GM21360 (cell line): ENCODE results near the gene ACTR6.
"Not testable (repeated sequence)": the region's sequence is repeated elsewhere in the genome, so short reads cannot be mapped to it uniquely, and the experiment has no call there.

ENCODE experiments used
- ATAC-seq: cut with Tn5 transposase; IDR thresholded peaks from one replicate; pipeline ENCODE4 v1.9.1; 2021; ENCODE audit warnings: mild to moderate bottlenecking, moderate library complexity; ENCODE audit not compliant: unreplicated experiment

The ACTR6 gene

DNA sequence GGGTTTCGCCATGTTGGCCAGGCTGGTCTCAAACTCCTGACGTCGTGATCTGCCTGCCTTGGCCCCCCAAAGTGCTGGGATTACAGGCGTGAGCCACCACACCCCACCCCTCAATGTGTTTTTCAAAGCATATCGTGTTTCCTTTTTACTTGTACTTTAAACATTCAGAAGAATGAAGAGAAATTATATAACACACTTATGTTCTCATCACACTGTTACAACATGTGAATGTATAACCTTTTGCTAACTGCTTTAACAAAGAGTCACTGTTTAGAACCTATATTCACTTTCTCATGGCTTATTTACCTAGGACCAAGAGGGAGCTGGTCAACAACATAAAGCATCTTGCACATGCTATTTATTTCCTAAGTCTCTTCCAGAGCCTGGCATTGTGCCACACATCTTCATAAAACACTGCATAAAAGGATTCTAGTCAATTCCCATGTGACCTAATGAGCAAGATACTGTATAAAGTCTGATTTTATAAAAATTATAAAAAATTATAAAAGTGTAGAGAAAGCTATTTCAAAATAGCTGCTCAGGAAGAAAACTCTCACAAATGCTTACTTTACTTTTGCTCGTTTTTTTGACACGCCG, 16.0 kb upstream of the ACTR6 start:
- no peak for ATAC-seq

DNA sequence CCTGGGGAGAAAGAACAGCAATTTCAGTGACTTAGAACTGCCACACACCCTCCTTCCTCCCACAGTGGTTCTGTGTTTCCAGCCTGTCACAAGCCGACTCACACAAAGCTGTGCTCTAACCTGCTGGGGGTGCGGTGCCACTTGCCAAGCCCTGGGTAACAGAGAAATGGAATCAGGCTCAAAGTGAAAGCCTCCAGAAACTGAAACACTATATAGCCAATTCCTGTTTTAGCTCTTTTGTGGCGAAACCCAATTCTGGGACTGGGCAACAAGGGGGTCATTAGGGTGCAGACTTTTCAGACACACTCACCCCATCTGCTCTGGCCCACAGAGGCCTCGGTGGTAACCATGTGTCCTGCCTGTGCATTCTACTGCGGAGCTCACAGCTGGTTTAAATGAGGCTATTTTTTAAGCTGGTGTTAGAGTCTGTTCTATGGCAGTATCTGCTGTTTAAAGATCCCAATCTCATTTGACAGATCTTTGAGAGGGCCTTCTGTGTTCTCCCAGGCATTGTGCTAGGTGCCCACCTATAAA, 15.2 kb upstream of the ACTR6 start:
- ATAC-seq = peak; percentile 85

DNA sequence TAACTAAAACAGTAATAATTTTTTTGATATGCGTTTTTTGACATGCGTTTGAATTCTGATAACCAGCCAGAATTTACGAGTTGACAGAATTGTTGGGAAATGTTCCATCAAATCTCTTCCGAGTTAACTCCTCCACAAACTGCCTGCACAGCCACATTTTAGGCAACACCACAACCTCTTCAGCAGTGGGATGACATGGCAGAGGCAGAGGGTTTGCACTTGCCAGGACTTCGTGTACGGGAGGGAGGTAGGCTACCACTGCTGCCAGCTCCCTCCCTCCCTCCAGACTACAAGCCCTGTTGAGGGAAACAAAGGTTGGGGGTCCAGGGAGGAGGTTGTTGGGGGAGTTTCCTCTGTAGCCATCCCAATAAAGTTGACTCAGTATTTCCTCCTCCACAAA, 14.5 kb upstream of the ACTR6 start:
- no peak for ATAC-seq

DNA sequence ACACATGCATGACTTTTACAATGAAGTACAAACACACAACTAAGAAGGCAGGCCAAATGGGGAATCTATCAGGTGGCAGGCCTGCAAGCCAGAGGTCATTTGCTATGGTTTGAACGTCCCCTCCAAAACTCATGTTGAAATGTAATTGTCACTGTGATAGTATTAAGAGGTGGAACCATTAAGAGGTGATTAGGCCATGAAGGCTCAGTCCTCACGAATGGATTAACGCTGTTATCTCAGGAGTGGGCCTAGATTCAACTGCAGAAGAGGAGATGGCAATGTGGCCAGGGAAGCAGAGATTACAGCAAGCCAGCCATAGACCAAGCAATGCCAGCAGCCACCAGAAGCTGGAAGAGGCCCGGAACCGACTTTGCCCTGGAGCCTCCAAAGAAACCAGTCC, 13.5 kb upstream of the ACTR6 start:
- ATAC-seq = no peak

DNA sequence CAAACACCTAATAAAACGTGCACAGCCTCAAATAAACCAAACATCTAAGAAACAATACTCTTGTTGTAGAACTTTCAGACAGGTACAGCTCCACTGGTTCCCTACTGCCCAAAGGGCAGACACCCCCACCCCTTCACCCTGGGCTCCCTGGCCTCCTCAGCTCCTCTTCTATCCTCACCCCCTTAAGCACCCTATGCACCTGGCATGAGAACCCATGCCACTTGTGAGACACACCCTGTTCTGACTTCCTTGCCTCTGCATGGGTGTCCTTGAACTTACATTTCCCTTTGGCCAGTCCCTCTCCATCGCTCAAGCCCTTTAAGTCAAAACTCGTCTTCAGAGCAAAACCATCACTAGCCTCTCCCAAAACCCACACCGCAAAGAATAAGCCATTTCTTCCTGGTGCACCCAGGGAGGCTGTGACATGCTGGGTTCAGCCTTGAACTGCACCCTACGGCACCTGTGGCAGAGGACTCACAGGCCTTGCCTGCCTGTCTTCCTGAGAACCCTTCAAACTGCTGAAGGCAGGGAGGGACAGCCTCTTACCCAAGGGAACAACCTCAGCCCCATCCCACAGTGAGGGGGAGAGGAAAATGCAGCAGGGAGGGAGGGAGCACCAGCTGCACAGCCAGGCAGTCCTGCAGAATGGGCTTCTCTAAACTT, 12.6 kb upstream of the ACTR6 start:
- no peak for ATAC-seq

DNA sequence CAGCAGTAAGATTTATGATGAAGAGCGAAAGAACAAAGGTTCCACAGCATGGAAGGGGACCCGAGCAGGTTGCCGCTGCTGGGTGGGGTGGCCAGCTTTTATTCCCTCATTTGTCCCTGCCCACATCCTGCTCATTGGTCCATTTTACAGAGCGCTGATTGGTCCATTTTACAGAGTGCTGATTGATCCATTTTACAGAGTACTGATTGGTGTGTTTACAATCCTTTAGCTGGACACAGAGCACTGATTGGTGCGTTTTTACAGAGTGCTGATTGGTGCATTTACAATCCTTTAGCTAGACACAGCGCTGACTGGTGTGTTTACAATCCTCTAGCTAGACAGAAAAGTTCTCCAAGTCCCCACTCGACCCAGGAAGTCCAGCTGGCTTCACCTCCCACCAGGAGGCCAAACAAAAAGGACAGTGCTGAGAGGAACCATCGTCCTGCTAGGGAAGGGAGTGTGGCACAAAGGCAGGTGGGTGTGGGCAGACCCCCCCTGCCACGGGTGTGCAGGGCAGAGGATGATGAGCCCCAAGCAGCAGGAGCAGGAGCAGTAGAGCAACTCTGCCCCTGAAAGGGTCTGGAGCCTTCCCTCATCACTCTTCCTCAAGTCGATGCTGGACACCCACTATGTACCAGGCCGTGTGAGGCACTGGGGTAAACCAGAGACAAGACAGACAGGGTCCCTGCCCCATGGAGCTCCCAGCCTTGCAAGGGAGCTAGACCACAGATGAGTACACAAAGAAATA, 11.6 kb upstream of the ACTR6 start:
- not testable (repeated sequence) for ATAC-seq

DNA sequence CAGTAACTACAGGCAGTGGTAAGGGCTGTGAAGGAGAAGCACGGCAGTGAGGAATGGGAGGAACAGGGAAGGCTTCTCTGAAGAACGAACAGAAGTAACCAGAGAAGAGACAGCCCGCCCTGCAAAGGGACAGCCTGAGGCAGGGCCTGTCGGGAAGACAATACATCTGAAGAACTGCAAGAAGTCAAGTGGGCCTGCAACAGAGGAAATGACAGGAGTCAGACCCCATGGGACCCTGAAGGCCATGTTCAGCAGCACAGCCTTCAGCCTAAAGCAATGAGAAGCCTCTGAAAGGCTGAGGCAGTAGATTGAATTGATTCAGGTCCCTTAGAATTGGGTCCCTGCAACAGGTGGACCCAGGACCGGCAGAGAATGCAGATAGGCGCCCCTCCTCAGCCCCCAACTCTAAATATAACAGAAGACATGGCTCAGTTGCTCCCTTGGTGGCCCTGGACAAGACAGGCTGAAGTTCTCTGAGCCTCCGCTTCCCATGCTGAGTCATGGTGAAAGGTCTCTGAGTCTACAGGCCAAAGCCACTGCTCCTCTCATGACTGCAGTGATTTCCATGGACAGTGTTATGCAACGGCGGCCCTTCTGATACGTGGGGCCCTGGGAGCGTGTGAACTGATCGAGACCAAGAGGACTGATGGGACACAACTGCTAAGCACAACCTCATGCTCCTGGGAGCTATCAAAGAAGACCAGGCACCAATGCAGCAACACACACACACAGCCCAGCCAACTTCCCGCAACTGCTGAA, 10.8 kb upstream of the ACTR6 start:
- ATAC-seq = no peak

DNA sequence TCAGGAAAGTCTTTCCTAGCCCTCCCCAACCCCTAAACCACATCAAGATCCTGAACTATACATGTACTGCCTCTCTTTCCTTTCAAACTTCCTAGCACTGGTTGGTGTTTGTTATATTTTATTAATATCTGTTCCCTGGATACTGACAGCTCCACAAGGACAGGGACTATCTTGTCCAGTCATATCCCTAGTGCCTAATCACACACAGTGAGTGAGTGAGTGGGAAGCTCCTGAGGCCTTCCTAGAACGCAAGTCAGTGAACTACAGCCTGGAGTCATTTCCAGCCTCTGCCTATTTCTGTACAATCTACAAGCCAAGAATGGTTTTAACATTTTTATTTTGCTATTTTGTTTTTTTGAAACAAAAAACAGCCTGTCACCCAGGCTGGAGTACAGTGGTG, 7.5 kb upstream of the ACTR6 start:
- ATAC-seq = no peak

DNA sequence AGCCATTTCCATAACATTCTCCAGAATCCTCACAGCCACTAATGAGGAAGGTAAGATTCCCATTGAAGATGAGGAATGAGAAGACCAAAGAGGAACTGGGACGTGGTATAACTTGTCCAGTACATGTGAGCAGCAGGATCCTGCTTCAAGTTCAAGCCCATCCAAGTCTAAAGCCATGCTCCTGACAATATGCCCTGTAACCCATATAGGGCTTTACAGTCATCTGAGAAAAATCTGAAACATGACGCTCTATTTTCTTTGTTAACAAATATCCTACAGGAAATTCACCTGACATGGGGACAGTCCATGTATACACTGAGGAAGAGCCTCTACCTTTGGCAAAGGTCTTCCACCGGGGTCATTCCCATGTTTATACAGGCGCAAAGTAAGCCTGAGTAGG, 3.1 kb upstream of the ACTR6 start:
- ATAC-seq = no peak

DNA sequence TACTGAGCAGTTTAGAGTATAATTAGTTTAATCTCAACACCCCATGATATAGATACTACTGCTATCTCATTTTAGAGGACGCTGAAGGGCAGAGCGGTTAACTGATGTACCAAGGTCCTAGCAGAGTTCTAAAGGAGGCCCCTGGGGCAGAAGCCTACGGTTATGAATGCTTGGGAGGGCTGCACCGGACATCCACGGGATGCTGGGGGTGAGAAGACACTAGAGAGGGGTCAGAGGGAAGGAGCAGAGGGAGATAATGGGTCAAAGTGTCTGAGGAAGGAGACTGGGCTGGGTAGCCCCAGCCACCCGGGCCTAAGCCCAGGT, 1.6 kb upstream of the ACTR6 start:
- ATAC-seq = no peak

DNA sequence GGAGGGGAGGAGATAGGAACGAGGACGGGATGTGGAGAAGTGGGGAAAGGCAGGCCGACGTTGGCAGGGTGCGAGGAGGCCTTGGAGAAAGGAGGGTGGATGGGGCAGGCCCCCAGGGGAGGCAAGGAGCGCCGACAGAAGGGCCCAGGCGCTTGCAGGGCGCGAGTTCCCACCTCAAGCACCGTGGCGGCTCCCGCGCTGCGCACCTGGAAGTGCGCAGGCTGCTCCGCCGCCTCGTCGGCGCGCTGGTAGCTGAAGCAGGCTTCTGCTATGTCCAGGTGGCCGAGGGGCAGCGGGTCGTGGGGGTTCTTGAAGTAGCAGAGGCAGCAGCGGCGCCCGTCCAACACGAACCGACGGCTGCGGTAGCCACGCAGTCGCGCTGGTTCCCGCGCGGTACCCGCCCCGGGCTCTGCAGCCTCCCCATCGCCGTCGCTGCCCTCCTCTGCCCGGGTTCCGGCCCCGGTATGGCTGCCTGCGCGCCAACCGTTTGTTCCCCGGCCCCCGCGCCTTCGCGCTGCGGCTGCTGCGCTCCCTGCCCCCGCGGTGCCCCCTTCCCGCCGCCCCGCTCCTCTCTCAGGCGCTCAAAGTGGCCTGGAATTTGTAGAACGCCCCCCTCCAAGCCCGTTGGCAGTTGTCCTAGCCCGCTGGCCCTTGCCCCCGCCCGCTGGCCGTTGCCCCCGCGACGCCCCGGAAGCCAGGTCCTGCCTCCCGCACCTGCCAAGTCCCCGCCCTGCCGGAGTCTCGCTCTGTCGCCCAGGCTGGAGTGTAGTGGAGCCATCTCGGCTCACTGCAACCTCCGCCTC, 1.1 kb upstream of the ACTR6 start:
- peak; percentile 70 for ATAC-seq

DNA sequence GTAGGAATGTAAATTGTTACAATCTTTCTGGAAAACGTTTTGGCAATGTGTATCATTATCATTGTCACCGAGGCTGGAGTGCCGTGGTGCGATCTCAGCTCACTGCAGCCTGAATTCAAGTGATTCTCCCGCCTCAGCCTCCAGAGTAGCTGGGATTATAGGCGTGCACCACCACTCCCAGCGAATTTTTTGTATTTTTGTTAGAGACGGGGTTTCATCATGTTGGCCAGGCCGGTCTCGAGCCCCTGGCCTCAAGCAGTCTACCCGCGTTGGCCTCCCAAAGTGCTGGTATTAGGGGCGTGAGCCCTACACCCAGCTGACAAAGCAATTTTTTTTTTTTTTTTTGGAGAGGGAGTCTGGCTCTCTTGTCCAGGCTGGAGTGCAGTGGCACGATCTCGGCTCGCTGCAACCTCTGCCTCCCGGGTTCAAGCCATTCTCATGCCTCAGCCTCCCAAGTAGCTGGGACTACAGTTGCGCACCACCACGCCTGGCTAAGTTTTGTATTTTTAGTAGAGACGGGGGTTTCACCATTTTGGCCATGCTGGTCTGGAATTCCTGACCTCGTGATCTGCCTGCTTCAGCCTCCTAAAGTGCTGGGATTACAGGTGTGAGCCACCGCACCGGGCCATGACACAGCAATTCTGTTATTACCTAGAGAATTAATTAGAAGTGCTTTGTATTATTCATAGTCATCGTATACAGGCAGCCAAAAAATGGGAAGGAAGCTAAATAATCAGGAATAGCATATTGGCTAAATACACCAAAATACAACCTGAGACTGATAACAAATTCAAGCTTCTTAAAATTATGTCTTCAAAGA, 1.2 kb downstream of the ACTR6 start:
- ATAC-seq = no peak

DNA sequence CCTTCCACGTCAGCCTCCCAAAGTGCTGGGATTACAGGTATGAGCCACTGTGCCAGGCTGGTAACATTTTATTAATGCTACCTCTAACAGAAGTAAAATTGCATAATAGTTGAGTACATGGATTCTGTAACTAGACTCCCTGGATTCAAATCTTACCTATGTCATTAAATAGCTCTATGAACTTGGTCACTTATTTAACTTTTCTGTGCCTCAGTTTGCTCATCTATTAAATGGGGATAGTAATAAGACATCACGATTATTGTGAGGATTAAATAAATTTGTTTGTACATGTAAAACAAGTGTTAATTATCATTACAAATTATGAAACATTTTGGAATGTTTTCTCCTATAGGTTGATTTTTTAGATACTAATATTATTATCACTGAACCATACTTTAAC, 6.7 kb downstream of the ACTR6 start:
- ATAC-seq = no peak

DNA sequence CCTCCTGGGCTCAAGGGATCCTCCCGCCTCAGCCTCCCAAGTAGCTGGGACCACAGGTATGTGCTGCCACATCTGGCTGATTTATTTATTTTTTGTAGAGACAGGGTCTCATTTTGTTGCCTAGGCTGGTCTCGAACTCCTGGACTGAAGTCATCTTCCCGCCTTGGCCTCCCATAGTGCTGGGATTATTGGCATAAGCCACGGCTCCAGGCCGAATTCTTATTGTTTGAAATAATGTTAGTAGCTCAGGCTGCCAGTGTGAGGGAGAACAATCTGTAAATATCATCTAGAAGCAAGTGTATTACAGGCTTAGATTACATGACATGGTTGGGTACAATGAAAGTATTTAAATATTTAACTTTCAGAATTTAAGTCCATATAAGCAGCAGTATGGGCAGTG, 8.2 kb downstream of the ACTR6 start:
- no peak for ATAC-seq

DNA sequence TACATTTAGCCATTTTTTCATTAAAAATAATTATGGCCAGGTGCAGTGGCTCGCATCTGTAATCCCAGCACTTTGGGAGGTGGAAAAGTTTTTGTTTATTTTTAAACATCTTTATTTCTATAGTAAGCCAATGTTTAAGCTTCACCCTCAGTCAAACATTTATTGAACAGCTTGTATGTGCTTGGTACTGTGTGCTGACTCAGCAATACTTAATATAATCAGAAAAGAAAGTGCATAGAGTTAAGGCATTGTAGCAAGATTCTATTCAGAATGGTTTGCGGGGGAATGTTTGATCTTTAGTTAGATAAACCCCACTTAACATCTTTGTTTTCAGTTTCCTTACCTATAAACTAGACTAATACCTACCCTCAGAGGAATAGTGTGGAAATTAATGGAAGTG, 11.1 kb downstream of the ACTR6 start:
- no peak for ATAC-seq

DNA sequence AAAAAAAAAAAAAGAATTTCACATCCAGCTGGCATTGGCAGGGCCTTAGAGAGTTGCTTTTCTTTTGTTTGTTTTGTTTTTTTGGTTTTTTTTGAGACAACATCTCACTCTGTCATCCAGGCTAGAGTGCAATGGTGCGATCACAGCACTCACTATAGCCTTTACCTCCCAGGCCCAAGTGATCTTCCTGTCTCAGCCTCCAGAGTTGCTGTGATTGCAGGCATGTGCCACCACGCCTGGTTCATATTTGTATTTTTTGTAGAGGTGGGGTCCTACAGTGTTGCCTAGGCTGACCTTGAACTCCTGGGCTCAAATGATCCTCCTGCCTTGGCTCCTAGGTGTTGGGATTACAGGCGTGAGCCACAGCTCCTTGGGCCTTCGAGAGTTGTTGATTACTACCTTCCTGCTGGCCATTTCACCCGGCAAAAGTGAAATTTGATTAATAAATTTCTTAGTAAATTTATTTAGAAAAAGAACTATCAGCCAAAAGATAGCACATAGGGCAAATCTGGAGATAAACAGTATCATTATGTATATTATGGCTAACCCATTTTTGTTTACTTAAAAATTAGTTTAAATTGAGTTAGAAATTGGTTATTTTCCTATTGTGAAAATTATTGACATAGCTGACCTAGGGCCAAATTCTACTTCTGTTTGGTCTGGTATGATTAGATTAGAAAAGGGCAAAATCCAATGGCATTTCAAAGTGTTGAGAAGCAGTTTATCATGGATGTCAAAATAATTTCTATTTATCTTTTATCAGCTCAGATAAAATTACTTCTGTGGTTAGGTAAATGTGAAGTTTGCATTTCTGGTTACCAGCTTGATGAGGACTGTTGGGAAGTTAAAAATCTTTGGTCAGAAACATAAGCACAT, 12.6 kb downstream of the ACTR6 start:
- ATAC-seq = no peak

DNA sequence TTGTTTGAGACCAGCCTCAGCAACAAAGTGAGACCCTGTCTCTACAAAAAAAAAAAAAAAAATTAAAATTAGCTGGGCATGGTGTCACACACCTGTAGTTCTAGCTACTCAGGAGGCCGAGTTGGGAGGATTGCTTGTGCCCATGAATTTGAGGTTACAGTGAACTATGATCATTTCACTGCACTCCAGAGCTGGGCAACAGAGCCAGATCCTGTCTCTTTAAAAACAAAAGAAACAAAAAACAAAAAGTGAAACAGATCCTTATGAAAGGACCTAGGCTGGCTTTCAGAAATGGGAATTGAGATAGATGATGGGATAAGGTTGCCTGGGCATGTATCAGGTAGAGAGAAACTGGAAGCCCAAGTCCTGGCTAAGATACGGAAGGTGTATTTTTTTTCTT, 13.9 kb downstream of the ACTR6 start:
- no peak for ATAC-seq

DNA sequence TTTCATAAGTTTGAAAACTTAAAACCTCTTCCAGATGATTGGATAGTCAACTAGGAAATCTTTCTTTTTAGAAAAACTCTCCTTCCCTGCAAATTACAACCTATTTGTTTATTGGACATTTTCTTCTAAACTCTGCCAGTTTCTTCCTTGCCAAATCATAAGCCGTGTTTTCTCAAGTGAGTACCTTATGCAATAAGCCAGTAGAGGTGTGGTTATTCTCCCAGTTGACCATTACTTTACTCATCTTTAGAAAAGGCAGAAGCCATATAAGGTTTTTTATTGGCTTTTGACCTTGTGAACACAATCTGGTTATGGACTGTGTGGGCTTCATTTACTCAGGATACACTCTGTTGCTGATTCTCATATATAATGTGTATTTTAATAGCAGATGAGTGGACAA, 14.6 kb downstream of the ACTR6 start:
- no peak for ATAC-seq

DNA sequence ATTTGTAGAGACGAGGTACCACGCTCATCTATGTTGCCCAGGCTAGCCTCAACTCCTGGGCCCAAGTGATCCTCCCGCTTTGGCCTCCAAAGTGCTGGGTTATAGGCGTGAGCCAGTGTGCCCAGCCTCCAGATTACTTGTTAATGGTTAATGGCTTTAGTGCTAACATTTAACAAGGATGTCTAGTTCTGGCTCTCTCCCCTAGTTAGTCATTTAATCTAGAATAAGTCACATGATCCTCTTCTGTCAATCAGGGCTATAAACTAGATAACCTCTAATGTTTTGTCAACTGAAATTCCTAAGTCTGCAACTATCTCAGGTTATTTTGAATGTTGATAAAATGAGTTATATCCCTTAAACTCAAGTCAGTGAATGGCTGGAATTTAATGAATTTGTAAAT, 15.7 kb downstream of the ACTR6 start:
- no peak for ATAC-seq
